Uterus (tissue), 2 donors: ENCODE results near the gene GARNL3.

ENCODE experiments used
- CTCF ChIP-seq, 4 experiments: fragments of 200-600 bp in 2 of 4; fragments of 450-650 bp in 2 of 4; sonication (generic) in 2 of 4; IDR thresholded peaks; one replicate each; pipeline ENCODE4 v1.5.1; 2016 to 2019; ENCODE audit warnings: antibody characterized with exemption in 4 of 4, mild to moderate bottlenecking in 2 of 4, moderate library complexity in 1 of 4
- POLR2A ChIP-seq, 2 donors: fragments of 450-650 bp; IDR thresholded peaks; one replicate each; pipeline ENCODE4 v1.6.1; 2016; ENCODE audit warnings: antibody characterized with exemption in 2 of 2, mild to moderate bottlenecking in 1 of 2, moderate library complexity in 1 of 2

- TF ChIP-seq POLR2A (IDR thresholded peaks at IDR 0.05) (no peak), CTCF (IDR thresholded peaks at IDR 0.05) (no peak)
Observed at GRCh38 chr9:127386981-127387380, 122.4 kb downstream of the GARNL3 start.
